ENCODE data around the gene SCN9A. TPM values are rescaled to one million over a fixed set of nuclear protein-coding genes. Genes with fewer than 3 reads are reported as not detected.
"Not testable (repeated sequence)": the region's sequence is repeated elsewhere in the genome, so short reads cannot be mapped to it uniquely, and the experiment has no call there.

The SCN9A gene
- total RNA-seq, 1 donor from 2014 or later, result 0.51 TPM

DNA sequence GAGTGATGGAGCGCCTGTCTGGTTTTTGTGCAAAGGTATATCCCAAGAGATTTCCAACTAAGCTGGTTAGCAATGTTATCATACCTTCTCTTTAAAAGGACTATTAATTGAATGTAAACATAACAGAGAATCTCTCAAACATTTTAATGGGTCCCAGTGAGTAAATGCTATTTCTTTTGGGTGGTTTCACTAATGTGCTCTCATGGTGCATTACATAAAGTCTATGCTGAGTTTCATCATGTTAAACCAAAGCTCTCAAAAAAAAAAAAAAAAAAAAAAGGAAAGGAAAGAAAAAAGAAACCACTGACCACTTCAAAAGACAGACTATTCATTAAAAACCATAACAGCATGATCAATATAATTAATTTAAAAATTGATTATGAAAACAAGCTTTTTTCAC is 128.8 kb downstream of the SCN9A start:
- DNase-seq (ENCODE audit: low read depth in 2 of 2), result no peak

DNA sequence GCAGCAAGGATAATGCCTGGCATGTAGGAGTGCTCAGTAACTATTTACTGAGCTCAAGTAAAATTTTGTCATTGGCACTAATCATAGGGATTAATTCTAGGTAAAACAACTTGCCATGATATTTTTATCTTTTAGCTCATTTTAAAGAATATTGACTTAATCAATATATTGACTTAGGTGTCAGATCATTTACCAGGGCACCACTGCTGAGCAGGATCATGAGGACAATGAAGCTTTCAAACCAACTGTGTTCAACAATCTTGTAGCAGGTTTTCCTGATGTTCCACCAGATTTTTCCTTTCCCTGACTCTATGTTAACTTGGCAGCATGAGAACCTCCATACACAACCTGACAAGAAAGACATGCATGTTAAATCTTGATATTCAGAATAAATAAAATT is 133.4 kb downstream of the SCN9A start:
- DNase-seq (ENCODE audit: low read depth in 2 of 2), result no peak

DNA sequence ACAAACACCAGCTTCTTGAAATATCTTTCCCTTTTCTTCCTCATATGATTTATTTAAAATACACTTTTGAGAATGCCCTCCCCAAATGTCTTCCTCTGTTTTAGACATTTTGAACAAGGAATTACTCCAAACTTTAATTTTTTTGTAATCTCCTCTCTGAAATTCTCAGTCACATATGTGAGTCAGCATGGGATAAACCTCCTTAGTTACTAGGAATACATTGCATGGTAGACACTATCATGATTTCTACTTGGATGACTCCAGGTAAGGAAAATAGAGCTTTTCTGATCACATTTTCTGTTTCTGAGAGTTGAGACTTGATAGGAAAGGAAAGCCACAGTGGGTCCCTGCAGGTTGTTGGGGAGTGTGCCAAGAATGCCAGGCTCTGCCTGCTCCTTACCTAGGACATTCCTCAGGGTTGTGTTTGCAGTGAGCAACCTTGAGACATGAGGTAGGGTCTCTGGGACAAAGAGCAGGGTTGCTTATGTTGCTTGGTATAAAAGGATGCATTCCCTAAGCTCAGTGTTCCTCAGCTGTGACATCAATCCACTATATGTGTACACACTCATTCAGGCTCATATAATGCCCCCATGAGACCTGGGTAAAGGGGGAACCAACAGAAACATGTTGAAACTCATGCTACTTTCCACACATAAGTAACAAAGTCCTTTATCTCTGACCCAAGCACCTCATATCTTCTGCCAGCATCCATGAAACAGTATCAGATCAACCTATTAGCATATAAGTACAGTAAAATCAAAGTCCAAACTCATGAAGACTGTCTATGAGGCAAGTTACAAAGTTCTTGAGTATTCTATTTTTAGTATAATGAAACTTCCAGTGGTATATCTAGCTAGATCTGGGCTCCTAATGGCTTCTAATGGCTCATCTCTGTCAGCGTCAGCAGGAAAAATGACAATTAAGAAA is 135.1 kb downstream of the SCN9A start:
- no peak for DNase-seq (ENCODE audit: low read depth in 2 of 2)

DNA sequence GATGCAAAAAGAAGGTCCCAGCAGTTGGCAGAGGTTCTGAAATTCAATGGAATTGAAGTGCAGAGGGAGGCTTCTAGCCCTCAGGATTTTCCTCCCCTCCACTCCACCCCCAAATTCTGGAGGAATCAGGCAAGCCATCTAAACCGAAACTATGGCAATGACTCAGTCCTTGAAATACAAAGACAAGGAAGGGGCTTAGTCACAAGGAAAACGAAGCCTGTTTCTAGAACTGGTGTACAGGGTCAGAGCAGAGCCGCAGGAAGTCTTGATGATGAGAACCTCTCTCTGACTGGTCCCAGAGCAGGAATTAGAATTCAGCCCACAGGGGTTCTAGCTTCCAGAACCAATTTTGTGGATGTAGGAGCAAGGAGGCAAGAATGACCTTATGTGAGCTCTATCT is 136.2 kb downstream of the SCN9A start:
- DNase-seq (ENCODE audit: low read depth in 2 of 2), result peak in 1 of 2 donors; percentile 88

DNA sequence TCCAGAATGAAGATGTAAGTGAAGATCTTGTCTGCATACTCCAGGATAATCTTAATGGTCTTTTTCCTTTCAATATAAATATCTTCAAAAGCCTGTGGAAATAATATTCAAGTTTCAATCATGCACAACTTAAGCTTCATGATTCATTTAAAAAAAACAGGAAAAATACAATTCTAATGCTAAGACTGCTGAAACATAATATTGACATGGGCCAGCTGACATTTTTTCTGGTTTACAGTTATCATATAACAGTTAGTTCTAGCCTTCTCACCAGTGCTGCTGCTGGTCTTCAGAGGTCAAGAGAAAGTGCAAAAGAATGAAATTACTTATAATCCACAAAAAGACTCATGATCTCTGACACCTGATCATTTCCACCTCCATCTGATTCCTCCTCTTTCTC is 137.6 kb downstream of the SCN9A start:
- DNase-seq (ENCODE audit: low read depth in 2 of 2), result peak in 1 of 2 donors; percentile 19

DNA sequence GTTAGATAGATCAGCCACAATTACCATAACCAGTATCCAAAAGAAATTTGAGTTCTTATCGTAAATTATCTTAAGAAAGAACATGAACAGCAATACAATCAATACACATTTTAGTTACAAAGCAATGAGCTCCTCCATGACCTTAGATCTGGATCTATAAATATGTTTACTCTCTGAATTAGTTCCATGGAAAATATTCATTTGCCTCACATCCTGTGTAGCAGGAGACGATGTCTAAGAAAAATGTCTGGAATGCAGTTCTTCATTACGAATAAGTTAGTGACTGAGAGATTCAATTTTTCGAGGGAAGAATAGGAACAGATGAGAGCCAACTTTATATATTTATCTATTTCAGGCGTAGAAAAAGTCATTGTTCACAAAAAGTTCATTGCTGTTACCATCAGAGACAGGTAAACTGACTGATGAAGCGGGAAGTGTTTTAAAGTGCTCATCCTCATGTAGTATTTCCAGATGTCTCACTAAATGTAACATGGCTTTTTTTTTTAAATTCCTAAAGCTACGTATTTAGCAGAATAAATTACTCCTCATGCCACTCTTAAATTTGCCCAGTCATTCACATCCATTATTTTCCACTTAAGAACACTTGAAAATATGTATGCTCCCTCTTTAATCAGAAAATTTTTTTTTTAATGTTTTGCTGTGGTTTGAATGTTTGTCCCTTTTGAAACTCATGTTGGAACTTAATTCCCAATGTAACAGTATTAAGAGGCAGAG is 141.5 kb downstream of the SCN9A start:
- DNase-seq (ENCODE audit: low read depth in 2 of 2), result peak; percentile 1 to 74

DNA sequence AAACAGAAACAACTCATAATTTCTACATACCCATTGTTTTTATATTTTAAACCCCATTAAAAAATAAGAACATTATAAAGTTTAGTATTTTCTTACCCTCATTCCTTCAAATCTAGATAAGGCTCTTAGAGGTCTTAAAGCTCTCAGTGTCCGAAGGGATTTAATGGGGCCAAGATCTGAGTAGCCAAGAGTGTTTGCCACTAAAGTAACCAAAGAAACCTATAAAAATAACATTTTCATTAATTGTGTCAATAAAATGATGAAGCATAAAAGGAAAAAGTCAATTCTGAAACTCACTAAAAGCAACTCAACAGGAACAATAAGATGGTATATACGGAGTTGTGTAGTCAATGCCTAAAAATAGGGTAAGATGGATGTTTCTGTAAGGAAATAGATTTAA is 142.5 kb downstream of the SCN9A start:
- no peak for DNase-seq (ENCODE audit: low read depth in 2 of 2)

DNA sequence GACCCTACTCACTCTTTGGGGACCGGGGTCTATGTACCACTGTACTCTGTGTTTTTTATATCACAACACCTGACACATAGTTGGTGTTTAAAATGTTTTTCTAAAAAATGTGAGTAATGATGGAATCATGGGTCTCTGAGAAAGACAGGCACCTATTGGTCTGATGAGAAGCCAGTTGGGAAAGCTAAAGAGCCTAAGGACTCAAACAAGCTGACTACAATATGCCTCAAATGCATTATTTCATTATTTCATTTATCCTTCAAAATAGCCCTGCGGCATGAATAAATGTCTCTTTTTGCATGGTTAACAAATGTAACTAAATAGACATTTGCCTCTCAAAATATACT is 145.0 kb downstream of the SCN9A start:
- DNase-seq (ENCODE audit: low read depth in 2 of 2), result no peak

DNA sequence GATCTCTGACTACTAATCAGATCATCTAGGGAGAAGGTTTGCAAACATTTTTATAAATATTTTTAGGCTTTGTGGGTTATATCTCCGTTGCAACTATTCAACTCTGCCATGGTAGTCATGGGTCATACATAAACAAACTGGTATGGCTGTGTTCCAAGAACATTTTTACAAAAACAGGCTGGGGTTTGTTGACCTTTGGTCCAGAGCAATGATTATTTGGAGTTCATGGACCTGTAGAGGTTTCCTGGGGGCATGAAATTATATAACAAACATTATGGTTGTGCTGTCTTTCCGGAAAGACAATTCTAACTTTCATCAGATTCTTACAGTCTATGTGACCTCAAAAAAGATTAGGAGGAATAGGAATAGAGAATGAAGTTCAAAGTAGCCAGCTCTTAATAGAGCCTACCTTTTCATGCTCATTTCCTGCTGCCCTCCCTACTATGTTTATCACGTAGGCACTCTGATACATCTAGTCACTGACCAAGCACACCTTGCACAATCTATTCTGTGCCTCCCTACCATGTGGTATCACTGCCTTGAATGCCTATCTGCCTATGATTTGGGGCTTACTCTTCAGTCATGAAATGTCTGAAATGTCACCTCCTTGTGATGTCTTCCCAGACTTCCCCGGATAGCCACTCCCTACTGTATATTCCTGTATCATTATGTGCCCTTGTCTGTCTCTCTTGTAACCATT is 145.6 kb downstream of the SCN9A start:
- DNase-seq (ENCODE audit: low read depth in 2 of 2), result peak; percentile 12 to 57

DNA sequence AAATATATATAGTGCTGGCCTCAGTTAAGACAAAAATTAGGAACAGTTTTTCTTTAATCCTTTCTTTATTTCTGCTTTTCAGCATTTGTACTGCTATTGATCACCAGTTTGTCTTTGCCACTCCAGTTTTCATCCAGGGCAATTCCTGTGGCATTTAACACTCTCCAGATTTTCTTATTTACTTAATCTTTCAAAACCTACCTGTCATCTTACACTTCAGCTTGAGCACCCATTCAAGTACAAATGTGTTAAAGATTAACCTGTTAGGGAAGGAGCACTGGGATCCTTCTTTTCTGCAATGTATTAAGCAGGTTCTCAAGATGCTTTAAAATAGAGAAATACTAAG is 146.1 kb downstream of the SCN9A start:
- no peak for DNase-seq (ENCODE audit: low read depth in 2 of 2)

DNA sequence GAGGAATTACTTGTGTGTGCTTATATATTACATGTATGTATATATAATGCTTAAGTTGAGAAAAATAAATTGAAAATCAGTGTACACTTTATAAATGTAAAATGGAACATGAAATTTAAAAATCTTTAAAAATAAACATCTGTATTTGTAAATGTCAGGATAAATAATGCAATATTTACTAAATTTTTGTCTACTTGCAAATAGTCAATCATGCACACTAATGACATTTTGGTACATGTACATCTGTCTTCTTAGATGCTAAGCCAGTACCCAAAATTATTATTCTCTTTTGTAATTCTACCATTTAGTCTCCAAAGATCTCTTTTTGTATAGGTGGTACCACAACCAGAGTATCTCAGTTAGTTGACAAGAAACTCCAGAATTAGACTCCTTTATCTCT is 151.5 kb downstream of the SCN9A start:
- no peak for DNase-seq (ENCODE audit: low read depth in 2 of 2)

DNA sequence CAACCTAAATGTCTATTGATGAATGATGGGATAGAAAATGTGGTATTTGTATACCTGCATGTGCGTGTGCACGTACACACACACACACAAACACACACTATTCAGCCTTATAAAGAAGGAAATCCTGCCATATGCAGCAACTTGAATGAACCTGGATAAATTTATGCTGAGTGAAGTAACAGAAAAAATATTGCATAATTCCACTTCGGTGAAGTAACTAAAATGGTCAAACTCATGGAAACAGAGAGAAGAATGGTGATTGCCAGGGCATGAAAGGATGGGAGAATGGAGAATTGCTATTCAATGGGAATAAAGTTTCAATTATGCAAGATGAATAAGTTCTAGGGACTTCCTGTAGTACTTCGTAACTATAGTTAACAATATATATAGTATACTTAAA is 152.4 kb downstream of the SCN9A start:
- no peak for DNase-seq (ENCODE audit: low read depth in 2 of 2)

DNA sequence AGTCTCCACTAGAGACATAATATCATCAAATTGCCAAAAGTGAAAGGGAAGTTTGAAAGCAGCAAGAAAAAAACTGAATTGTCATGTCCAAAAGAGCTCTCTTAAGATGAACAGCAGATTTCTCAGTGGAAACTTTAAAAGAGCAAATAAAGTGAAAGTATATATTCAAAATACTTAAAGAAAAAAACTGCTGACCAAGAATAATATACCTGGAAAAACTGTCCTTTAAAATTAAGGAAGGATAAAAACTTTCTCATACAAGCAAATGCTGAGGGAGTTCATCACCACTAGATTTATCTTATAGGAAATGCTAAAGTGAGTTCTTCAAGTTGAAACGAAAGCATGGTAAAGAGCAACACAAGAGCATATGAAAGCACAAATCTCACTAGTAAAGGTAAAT is 164.7 kb downstream of the SCN9A start:
- DNase-seq (ENCODE audit: low read depth in 2 of 2), result no peak

DNA sequence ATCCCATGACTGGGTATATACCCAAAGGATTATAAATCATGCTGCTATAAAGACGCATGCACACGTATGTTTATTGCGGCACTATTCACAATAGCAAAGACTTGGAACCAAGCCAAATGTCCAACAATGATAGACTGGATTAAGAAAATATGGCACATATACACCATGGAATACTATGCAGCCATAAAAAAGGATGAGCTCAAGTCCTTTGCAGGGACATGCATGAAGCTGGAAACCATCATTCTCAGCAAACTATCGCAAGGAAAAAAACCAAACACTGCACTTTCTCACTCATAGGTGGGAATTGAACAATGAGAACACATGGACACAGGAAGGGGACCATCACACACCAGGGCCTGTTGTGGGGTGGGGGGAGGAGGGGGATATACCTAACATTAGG is 165.8 kb downstream of the SCN9A start:
- not testable (repeated sequence) for DNase-seq (ENCODE audit: low read depth in 2 of 2)

DNA sequence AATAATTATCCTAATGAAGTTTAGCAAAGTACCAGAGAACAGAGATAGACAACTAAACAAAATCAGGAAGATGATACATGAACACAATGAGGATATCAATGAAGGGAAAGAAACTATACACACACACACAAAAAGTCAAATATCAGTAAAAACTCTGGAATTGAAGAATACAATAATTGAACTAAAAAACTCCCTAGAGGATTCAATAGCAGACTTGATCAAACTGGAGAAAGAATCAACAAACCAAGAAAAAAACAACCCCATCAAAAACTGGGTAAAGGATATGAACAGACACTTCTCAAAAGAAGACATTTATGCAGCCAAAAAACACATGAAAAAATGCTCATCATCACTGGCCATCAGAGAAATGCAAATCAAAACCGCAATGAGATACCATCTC is 166.4 kb downstream of the SCN9A start:
- not testable (repeated sequence) for DNase-seq (ENCODE audit: low read depth in 2 of 2)

DNA sequence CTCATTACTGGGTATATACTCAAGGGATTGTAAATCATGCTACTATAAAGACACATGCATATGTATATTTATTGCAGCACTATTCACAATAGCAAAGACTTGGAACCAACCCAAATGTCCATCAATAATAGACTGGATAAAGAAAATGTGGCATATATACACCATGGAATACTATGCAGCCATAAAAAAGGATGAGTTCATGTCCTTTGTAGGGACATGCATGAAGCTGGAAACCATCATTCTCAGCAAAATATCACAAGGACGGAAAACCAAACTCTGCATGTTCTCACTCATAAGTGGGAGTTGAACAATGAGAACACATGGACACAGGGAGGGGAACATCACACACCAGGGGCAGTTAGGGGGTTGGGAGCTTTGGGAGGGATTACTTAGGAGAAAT is 169.6 kb downstream of the SCN9A start:
- not testable (repeated sequence) for DNase-seq (ENCODE audit: low read depth in 2 of 2)

DNA sequence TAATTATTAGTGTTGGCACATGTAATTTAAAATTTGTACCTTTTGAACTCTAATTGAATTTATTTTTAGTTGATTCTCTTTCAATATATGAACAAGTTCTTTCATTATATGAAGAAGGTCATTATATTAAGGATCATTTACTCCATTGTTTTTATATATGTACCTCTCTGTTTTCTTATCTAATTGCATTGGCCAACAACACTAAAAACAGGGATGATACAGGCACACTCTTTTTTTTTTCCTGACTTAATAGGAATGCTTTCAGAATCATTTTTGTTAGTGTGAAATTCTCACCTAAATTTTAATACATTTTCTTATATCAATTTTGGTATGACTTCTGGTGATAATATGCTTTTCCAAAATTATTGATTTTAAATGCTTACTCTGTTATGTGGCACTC is 173.0 kb downstream of the SCN9A start:
- DNase-seq (ENCODE audit: low read depth in 2 of 2), result no peak

DNA sequence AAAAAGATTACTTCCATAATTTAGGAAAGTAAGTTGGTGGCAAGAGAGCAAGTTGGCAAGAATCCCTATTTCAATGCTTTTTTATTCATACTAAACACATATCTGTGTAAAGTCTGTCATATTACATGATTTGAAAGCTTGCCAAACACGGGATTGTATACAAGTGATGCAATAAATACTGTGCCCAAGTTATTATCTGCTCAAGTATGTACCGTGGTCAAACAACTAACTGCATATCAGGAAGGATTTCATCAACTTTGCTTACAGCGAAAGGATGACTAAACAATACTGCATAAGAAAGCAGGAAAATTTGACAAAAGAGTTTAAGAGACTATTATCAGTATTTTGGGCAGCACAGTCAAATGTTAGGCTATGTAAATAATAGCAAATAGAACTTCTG is 178.3 kb downstream of the SCN9A start:
- no peak for DNase-seq (ENCODE audit: low read depth in 2 of 2)

DNA sequence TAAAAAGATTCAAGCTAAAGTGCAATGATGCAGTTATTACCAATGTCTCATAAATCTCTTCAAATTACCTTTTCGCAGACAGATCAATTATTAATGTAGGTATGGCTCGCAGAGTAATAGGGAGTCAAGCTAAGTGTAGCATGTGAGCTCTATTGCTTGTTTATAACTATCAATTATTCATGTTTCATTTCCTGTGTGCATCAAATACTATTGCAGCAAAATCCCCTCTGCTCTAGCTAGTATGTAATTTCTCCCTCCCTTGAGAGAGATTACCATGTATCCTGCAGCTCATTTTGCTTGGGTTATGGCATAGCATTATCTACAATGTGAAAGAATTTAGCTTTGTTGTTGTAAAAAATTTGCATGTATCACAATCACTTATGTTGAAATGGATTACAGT is 182.3 kb downstream of the SCN9A start:
- DNase-seq (ENCODE audit: low read depth in 2 of 2), result no peak

DNA sequence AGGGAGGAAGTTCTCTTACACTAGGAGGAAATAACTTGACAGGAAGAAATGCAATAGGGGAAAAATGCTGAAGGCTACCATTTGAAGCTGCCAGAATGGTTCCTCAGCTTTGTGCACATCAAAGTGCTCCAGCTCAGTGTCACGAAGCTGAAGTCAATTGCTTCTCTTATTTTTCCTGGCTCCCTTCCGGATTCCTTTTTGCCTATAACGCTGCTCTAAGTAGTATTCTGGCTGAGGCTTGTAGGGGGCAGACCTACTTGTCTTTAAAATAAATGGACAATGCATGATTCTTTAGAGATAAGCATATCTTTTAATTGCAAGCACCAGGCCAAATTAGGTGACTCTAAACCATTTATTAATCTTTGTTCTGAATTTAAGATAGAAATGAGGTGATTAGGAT is 187.7 kb downstream of the SCN9A start:
- no peak for DNase-seq (ENCODE audit: low read depth in 2 of 2)

DNA sequence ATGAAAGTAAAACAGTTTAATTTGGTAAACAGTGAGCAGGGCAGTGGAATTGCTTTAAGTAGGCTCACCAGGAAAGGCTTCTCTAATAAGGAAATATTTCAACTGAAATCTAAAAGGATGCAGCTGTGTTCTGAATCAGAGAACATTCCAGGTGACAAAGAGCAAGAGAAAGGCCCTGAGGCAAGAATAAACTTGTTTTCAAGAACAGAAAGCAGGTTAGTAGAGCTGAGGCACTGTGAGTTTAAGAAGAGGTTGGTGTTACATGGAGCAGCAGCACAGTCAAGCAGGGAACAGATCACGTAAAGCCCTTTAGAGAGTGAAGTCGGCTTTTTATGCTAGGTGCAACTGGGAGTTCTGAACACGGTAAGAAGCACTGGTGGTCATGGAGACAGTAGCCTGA is 191.0 kb downstream of the SCN9A start:
- DNase-seq (ENCODE audit: low read depth in 2 of 2), result peak in 1 of 2 donors; percentile 33

DNA sequence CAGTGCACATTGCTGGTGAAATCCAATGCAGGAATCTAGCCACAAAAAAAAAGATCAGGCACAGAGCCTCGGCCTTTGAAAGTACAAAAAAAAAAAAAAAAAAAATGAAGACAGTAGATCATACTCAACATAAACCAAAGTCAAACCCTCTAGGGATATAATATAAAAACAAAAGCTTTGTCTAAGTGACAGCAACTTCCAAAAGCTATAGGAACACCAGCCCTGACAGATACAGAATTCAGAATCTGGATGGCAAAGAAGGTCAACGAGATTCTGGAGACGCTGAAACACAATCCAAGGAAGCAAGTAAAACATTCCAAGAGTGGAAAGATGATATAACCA is 194.0 kb downstream of the SCN9A start:
- no peak for DNase-seq (ENCODE audit: low read depth in 2 of 2)

Measured in dermis microvascular lymphatic vessel endothelial cell (primary cell).